OCI-LY3 (cell line): ENCODE results near the gene PATL1.
A peak's percentile ranks its signal among the peaks of the same experiment; 100 is the strongest.

Experiments
- H2AFZ ChIP-seq: fragments of 200-600, 300-600 bp; shearing (Covaris generic); 2 replicates; pipeline ENCODE4 v1.6.0; 2014; ENCODE audit warnings: antibody characterized with exemption, low read depth, low read length
- H3K27ac ChIP-seq: fragments of 200-600, 300-600 bp; sonication (generic); 2 replicates; pipeline ENCODE4 v1.5.1; 2014; ENCODE audit warnings: mild to moderate bottlenecking, low read length, moderate library complexity, mixed read lengths
- H3K27me3 ChIP-seq: fragments of 200-600, 300-600 bp; sonication (generic); 2 replicates; pipeline ENCODE4 v1.6.1; 2014; ENCODE audit warnings: low read depth, low read length, mixed read lengths
- H3K36me3 ChIP-seq: fragments of 200-600, 300-600 bp; sonication (generic); replicated peaks from 2 replicates; pipeline ENCODE3; 2014; ENCODE audit warnings: low read depth, low read length, mixed read lengths
- H3K4me1 ChIP-seq: fragments of 300-600, 200-600 bp; sonication (generic); 2 replicates; pipeline ENCODE4 v1.6.1; 2014; ENCODE audit warnings: low read length, mixed read lengths
- H3K4me2 ChIP-seq: fragments of 200-600, 300-600 bp; sonication (generic); 2 replicates; pipeline ENCODE4 v1.6.1; 2014; ENCODE audit warnings: low read length, mixed read lengths
- H3K4me3 ChIP-seq: fragments of 300-600, 200-600 bp; sonication (generic); 2 replicates; pipeline ENCODE4 v1.5.1; 2014; ENCODE audit warnings: antibody characterized with exemption, mild to moderate bottlenecking, low read length, moderate library complexity
- H3K79me2 ChIP-seq: fragments of 300-600, 200-600 bp; shearing (Covaris generic); 2 replicates; pipeline ENCODE4 v1.6.1; 2014; ENCODE audit warnings: mild to moderate bottlenecking, low read length, mixed read lengths
- H3K9ac ChIP-seq: fragments of 300-600, 200-600 bp; shearing (Covaris generic); 2 replicates; pipeline ENCODE4 v1.6.0; 2014; ENCODE audit warnings: mild to moderate bottlenecking, low read length, moderate library complexity
- H3K9me3 ChIP-seq: fragments of 200-600, 300-600 bp; shearing (Covaris generic); 2 replicates; pipeline ENCODE4 v1.6.1; 2014; ENCODE audit warnings: low read length, mixed read lengths; ENCODE audit not compliant: insufficient read depth
- H4K20me1 ChIP-seq: fragments of 200-600, 300-600 bp; sonication (generic); 2 replicates; pipeline ENCODE4 v1.6.1; 2016; ENCODE audit warnings: low read length, mixed read lengths; ENCODE audit not compliant: insufficient read depth
- EZH2phosphoT487 ChIP-seq: fragments of 200-600 bp; shearing (Covaris generic); IDR thresholded peaks from 2 replicates; pipeline ENCODE4 v1.6.1; 2018; ENCODE audit warnings: antibody characterized with exemption, mixed run types, low read depth
- TF ChIP-seq, protein P1 (sequence below): fragments of 200-600, 300-600 bp; sonication (generic); IDR thresholded peaks from 2 replicates; pipeline ENCODE4 v1.5.1; 2014; ENCODE audit warnings: antibody characterized with exemption, low read length, low read depth

PATL1 gene

DNA sequence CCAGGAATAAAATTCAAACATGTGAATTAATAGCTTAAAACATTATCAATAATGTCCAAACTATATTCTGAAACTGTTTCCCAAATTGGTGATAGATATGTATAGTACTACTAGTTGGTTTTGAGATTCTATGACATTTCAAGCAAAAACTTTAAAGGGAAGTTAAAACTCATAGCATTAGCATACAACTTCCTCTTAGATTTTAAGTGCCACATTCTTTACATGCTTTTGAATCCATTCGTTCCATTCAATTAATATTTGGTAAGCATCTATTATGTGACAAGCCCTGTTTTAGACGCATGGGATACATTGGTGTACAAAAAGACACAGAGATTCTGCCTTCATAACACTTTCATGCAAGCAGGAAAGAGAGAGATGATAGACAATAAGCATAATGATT is 8.9 kb downstream of the PATL1 start:
- TF ChIP-seq, protein P1, sequence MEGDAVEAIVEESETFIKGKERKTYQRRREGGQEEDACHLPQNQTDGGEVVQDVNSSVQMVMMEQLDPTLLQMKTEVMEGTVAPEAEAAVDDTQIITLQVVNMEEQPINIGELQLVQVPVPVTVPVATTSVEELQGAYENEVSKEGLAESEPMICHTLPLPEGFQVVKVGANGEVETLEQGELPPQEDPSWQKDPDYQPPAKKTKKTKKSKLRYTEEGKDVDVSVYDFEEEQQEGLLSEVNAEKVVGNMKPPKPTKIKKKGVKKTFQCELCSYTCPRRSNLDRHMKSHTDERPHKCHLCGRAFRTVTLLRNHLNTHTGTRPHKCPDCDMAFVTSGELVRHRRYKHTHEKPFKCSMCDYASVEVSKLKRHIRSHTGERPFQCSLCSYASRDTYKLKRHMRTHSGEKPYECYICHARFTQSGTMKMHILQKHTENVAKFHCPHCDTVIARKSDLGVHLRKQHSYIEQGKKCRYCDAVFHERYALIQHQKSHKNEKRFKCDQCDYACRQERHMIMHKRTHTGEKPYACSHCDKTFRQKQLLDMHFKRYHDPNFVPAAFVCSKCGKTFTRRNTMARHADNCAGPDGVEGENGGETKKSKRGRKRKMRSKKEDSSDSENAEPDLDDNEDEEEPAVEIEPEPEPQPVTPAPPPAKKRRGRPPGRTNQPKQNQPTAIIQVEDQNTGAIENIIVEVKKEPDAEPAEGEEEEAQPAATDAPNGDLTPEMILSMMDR = no peak
- TF ChIP-seq EZH2phosphoT487 = no peak
- peaks cover 12% of the 10 kb centered on the region for H4K20me1 ChIP-seq
- H3K9me3 ChIP-seq = no peaks in the 10 kb centered on the region
- no peak overlapping the region for H3K4me2 ChIP-seq
- H3K27ac ChIP-seq = peak overlapping the region; percentile 40
- no peak overlapping the region for H3K4me3 ChIP-seq
- H3K4me1 ChIP-seq = peaks cover 17% of the 10 kb centered on the region
- H3K9ac ChIP-seq = no peak overlapping the region
- no peak overlapping the region for H2AFZ ChIP-seq
- no peaks in the 10 kb centered on the region for H3K27me3 ChIP-seq
- peaks cover 76% of the 10 kb centered on the region for H3K36me3 ChIP-seq
- H3K79me2 ChIP-seq = peaks cover 46% of the 10 kb centered on the region

DNA sequence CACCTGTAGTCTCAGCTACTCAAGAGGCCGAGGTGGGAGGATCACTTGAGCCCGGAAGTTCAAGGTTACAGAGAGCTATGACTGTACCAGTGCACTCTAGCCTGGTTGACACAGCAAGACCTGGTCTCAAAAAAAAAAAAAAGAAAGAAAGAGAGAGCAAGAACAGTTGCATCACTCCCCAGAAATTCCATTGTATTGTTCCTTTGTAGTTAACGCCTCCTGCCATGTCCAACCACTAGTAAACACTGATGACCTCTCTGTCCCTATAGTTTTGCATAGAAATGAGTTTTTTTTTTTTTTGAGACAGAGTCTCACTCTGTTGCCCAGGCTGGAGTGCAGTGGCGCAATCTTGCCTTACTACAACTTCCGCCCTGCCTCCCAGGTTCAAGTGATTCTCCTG is 10.8 kb downstream of the PATL1 start:
- H3K27me3 ChIP-seq = no peaks in the 10 kb centered on the region
- H3K4me1 ChIP-seq = peaks cover 17% of the 10 kb centered on the region
- H3K9me3 ChIP-seq = no peaks in the 10 kb centered on the region
- peaks cover 29% of the 10 kb centered on the region for H3K79me2 ChIP-seq
- H4K20me1 ChIP-seq = peaks cover 12% of the 10 kb centered on the region
- H3K27ac ChIP-seq = no peak overlapping the region
- H3K9ac ChIP-seq = no peak overlapping the region
- no peak overlapping the region for H2AFZ ChIP-seq
- no peak overlapping the region for H3K4me2 ChIP-seq
- TF ChIP-seq EZH2phosphoT487 = no peak
- TF ChIP-seq, protein P1 = no peak
- no peak overlapping the region for H3K4me3 ChIP-seq
- peaks cover 74% of the 10 kb centered on the region for H3K36me3 ChIP-seq

DNA sequence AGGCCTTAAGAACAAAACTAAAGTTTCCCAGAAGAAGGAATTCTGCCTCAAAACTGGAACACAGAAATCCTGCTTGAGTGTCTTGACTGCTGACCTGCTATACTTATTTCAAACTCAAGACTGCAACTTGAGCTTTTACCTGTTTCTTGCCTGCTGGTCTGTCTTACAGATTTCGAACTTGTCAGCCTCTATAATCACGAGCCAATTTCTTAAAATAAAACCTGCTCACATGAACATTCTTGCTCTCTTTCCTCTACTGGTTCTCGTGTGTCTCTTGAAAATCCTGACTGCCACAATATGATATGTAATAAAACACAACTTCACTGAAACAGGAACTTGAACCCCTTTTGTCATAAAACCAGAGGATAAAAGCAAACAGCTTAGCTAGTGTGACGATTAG is 13.9 kb downstream of the PATL1 start:
- Histone ChIP-seq H3K4me1 (peaks cover under 1% of the 10 kb centered on the region), H3K9me3 (no peaks in the 10 kb centered on the region), H3K27me3 (no peaks in the 10 kb centered on the region), H3K4me2 (no peak overlapping the region), H3K27ac (no peak overlapping the region), H2AFZ (no peak overlapping the region), H4K20me1 (peaks cover under 1% of the 10 kb centered on the region), H3K4me3 (no peak overlapping the region), H3K79me2 (peaks cover under 1% of the 10 kb centered on the region; the same call in 1 of the 2 replicates), H3K9ac (no peak overlapping the region), H3K36me3 (peaks cover 73% of the 10 kb centered on the region)
- TF ChIP-seq EZH2phosphoT487 = no peak
- TF ChIP-seq, protein P1 = no peak

DNA sequence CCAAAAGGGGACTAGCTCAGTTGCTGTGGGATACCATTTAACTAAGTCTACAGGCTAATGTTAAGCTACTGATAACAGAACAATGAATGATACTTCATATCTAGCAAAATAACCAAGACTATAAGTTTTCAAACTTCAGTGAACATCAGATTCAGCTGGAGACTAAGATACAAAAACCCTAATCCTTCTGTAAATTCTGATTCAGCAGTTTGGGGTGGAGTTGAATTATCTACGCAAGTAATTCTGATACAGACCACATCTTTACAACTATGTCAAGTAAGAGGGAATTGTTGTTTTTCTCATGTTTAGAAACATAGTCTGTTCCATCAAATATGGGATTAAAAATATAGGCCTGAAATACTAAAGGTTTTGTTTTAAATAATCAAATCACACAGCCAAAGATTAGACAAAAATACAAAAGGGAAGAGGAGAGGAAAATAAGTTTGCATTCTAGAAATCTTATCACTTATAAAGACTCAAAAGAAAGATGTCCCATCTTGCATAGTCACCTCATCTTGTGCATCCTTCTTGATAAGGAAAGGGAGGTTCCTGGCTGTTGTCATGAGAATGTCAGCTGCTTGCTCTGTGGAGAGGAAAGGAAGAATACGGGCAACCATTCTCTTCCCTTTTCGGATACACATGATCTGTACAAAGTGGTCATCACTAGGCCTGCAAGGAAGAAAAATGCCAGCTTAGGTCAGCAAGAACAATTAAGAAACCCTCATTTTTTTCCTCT is 21.4 kb downstream of the PATL1 start:
- H3K27ac ChIP-seq = no peak overlapping the region
- H3K9me3 ChIP-seq = no peaks in the 10 kb centered on the region
- H3K4me3 ChIP-seq = no peak overlapping the region
- no peaks in the 10 kb centered on the region for H3K27me3 ChIP-seq
- TF ChIP-seq, protein P1 = no peak
- no peak for TF ChIP-seq EZH2phosphoT487
- peaks cover 85% of the 10 kb centered on the region for H3K36me3 ChIP-seq
- no peak overlapping the region for H2AFZ ChIP-seq
- no peaks in the 10 kb centered on the region for H3K79me2 ChIP-seq
- no peak overlapping the region for H3K4me2 ChIP-seq
- no peaks in the 10 kb centered on the region for H3K4me1 ChIP-seq
- H4K20me1 ChIP-seq = 0 out of 2 replicates have a peak, but pooled peaks cover 4% of the 10 kb centered on the region
- H3K9ac ChIP-seq = no peak overlapping the region
